HG03460 (cell line): Measurements from ENCODE around the gene TRIM59.

Experiments used
- ATAC-seq: cut with Tn5 transposase; IDR thresholded peaks from one replicate; pipeline ENCODE4 v1.9.1; 2021; ENCODE audit not compliant: unreplicated experiment

Gene TRIM59, protein sequence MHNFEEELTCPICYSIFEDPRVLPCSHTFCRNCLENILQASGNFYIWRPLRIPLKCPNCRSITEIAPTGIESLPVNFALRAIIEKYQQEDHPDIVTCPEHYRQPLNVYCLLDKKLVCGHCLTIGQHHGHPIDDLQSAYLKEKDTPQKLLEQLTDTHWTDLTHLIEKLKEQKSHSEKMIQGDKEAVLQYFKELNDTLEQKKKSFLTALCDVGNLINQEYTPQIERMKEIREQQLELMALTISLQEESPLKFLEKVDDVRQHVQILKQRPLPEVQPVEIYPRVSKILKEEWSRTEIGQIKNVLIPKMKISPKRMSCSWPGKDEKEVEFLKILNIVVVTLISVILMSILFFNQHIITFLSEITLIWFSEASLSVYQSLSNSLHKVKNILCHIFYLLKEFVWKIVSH

DNA sequence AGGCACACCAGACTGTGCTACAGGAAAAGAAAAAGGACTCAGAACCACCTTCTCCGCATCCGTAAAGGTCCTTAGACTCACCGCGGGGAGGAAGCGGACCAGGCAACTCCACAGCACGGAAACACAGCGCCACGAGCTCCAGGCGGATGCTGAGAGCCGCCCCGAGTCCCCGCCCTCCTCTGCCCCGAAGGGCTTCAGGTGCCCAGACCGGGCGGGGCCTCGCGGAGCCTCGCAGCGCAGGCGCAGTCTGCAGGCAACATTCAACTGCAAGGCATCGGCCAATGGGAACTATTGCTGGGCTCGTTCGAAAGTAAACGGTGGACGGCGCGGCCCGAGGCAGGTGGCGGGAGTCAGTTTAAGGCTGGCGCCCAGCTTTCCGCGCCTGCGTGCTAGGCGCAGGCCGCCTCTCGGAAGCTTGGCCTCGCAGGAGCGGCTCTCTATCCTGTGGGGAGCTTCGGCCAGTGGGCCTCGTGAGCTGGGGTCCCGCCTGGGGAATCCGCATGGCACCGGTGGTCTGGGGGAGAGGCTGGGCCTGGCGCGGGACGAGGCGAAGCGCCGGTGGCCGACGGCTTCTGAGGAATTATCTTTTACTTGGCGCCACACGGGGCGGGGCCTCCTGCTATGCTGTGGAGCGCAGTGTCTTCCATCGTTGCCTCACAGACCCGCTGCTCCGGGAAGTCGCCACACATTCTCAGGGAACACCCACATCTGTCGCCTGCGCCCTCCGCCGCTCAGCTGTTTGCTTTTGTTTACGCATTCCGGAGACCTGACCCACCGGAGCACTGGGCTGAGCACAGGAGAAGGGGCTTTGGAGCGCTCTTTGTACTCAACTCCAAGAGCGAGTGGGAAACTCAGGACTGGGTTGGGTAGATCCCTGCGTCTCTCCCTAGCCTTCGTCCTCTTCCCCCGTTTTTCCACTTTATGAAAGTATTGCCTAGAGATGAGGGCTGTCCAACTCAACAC is at the start of gene TRIM59:
Gene TRIM59 (minus strand): TSS at position 151 of the 963 bp plus-strand sequence. CDS start 10,603 bp downstream, outside the sequence.
- ATAC-seq, result peak; percentile 94

DNA sequence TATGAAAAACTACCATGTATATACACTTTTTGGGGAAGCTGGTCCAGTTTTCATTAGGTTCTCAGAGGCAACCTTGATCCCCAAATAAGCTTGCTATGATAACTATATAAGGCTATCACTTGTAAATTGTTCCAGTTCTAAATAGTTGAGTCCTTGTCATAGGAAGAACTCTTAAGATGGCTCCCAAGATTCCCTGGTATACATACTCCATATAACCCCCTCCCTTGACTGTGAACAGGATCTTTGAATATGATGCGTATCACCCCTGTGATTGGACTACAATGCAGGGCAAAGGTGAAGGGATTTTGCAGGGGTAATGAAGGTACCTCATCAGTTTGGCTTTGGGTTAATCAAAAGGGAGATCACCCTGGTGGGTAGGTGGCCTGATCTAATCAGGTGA is 48.6 kb upstream of the TRIM59 start:
- ATAC-seq, result no peak

DNA sequence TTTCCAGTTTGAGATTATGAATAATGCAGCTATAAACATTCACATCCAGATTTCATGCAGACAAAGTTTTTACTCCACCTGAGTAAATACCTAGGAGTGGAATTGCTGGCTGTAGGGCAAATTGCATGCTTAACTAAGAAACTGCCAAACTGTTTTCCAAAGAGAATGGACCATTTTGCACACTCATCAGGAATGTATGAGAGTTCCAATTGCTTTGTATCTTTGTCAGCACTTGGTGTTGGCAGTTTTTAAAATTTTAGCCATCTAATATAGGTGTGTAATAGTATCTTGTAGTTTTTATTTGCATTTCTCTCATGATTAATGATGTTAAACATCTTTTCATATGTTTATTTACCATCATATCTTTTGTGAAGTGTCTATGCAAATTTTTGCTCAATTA is 40.6 kb upstream of the TRIM59 start:
- no peak for ATAC-seq

DNA sequence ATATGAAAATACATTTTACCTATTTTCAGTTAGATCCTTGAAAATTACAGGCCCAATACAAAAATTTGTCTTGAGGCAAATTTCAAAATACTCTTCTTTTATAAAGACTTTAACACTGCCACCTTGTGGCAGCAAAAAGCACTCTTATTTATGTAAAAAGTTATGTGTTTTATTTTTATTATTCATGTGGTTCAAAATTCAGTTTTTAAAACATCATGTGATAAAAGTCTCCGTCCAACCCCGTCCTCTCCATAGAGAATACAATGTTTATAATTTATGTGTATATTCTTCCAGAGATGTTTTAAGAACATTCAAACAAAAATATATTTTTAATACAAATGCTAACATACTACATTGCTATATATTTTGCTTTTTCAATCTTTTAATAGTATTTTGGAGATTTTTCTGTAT is 36.9 kb upstream of the TRIM59 start:
- ATAC-seq, result no peak

DNA sequence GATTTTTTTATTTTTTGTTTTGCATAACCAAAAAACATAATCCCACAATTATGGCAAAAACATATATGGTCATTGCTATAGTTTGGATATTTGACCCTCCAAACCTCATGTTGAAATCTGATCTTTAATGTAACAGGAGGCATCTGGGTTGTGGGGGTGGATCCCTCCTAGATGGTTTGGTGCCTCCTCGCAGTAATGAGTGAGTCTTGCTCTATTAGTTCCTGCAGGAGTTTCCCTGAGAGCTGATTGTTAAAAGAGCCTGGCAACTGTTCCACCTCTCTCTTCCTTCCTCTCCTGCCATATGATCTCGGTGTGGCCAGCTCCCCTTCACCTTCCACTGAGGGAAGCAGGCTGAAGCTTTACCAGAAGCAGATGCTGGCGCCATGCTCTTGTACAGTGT is 33.2 kb upstream of the TRIM59 start:
- no peak for ATAC-seq

DNA sequence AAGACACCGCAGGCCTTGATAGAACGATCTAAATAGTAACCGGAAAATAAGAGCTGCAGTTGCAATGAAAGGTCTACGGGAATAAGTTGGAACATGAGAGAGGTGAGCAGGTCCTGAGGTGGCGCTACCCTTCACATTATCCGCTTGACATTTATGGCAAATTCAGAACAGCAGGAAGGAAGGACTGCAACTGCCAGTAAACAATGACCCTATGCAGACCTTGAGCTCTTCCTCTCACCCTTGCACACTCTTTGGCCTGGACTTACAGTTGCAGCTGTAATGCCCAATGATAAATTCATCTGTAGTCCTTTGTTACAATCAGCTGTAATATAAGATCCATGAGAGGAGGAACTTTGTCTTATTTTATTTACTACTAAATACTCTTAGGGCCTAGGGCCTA is 32.3 kb upstream of the TRIM59 start:
- no peak for ATAC-seq

DNA sequence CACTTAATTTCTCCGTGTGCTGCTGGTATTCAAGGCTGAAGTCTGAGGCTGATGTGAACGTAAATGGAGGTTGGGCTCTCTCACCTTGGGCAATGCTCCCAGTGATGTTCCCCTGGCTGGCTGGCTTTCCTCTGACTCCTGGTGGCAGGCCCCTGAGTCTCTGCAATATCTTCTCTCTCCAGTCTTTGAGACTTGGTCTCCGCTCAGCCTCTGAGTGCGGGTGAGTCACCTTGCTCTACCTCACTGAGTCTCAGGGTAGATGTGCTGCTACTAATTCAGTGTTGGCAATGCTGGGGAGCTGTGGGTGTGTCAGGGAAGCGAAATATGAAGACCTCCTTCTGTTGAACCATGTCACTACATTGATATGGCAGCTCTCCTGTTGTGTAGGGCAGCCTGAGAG is 31.3 kb upstream of the TRIM59 start:
- ATAC-seq, result no peak

DNA sequence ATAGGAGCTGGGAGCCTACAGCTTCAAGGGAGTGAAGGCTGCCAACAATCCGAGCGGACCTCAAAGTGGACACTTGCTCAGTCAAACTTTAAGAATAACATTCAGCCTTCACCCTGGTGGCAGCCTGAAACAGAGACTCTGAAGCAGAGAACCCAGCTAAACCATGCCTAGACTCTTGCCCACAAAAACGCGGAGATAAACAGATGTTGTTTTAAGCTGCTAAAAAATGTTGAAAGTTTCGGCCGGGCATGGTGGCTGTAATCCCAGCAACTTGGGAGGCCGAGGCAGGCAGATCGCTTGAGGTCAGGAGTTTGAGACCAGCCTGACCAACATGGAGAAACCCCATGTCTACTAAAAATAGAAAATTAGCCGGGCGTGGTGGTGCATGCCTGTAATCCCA is 29.8 kb upstream of the TRIM59 start:
- ATAC-seq, result no peak

DNA sequence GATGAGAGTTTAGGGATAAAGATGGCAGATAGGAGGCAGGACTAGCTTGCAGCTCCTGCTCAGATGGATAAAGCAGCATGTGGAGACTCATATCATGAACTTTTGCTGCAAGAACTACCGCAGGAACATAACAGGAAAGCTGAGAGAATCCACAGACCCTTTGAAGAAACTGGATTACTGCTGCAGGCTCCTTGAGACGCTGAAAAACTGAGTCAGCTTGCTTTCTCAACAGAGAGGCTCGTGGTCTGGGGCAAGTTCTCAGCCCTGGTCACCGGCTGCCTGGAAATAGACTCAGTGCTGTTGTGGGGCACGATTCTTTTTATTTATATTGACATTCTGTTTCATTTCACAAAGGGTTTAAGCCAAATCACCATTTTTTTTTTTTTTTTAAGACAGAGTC is 28.8 kb upstream of the TRIM59 start:
- ATAC-seq, result no peak

DNA sequence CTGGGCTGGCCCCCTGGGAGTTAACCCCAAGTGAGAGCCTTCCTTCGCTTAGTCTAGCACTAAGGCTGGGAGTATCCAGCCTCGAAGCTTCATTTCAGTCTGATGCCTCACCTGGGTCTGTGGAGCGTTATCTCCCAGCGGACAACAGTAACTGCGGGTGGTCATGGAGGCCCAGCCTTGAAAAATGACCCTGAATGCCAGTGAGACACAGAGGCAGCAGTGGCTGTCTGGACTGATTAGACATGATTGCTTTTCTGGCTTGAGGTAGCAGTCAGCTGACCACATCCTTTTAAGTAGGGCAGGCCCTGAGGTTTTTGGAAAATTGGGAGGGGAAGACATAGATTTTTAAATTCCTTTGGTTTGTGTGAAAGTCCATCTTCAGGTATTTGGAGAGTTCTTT is 28.2 kb upstream of the TRIM59 start:
- no peak for ATAC-seq

DNA sequence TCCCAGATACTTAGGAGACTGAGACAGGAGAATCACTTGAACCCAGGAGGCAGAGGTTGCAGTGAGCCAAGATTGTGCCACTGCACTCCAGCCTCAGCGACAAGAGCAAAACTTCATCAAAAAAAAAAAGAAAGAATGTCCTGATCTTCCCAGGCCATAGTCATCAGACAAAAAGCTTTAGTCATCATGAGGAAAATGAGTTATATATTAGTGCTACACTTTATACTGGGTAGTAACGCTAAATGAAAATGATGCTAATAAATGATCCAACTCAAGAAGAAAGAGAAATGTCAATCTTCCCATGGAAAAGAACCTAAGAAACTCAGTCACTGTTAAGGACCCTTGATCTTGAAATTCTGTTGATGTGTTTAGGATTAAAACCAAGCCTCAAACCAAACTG is 26.3 kb upstream of the TRIM59 start:
- no peak for ATAC-seq

DNA sequence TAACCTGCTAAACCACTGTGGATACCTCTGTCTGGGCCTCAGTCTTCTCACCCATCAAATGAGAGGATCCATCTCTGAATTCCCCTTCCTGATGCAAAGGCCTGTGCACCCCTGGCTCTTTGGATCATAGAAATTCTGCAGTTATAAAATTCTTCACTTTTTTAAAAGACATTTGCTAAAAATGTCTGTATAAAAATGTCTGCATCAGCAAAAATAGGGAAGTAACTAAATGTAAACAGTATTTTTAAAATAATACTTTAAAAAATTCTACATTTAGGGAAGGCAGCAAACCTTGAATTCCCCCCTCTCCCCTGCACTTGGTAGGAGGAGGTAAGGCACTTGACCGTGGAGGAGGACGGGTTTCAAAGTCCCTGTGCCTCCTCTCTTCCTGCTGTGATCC is 25.6 kb upstream of the TRIM59 start:
- ATAC-seq, result no peak

DNA sequence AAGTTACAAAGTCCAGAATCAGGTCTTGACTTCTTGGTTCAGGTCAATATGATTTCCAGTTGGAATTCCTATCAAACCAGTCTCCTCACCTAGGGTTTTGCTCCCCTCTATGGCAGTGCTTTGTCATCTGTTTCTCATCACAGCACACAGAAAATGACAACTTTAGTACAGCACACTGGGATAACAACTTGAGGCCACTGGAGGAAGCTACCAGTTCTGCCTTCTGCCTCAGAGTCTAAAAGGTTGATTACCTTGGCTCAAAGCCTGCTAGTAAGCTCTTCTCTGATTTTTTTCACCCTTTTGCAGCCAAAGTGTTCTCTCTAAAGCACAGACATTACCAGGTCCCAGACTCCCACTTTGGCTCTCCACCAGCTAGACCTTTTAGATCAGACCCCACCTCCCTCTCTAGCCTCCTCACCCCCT is 24.8 kb upstream of the TRIM59 start:
- ATAC-seq, result no peak

DNA sequence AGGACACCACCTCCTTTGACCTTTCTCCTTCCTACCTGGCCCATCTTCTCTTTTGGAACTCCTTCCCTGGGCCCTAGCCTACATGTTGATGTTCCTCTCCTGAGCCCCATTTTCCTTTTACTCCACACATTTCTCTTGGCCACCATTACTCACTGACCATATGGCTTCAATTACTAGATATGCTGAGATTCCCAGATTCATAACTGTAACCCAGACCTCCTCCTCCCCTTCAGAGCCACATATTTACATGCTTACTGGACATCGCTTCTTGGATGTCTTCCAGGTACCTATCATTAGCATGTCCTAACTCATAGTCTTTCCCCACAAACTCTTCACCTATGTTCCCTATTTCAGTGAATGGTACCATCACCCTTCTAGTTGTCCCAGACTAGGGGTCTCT is 24.4 kb upstream of the TRIM59 start:
- no peak for ATAC-seq

DNA sequence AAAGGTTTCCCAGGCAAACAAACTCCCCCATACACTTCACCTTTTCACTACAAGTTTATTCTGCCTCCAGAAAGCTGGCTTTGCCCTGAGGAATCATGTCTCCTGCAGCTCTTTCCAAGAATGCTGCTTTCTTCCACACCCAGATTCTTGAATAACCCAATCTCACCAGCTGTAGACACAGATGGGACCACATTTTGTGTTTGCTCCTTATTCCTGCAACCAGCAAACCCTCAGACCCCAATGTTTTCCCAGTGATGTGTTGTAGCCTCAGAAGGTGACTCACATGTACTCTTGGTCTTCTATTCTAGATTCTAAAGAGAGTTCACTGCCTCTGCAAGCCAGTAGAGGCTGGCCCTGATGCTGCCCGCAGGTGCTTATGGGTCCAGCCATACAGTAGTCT is 23.6 kb upstream of the TRIM59 start:
- no peak for ATAC-seq

DNA sequence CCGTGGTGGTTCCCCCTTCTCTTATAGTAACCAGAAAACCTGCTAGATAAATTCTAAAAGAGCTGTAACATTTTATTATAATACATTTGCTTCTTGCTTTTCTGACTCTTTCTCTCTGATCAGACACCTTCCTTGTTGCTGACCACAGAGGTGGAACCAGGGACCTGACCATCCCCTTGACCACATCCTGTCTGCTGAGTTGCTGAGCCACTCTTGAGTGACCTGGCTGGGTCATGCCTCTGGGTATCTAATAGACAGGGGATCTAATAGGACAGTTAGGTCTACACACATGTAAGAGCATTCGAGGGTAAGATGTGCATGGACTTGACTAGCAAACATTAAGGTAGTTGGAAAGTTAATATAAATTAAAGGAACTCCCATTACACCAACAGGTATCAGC is 22.8 kb upstream of the TRIM59 start:
- peak; percentile 79 for ATAC-seq

DNA sequence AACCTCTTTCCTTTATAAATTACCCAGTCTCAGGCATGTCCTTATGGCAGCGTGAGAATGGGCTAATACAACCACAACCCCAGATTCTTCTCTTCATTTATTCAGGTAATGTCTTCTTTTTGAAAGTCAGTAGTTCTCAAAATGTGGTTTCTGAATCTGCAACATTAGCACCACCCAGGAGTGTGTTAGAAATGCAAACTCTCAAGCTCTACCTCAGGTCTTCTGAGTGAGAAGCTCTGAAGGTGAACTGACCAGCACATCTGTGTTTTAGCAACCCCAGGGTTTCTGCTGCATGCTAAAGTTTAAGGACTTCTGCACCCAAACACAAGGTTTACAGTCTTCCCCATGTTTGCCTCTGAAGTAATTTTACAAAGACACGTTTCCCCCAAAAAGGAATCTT is 22.3 kb upstream of the TRIM59 start:
- ATAC-seq, result no peak

DNA sequence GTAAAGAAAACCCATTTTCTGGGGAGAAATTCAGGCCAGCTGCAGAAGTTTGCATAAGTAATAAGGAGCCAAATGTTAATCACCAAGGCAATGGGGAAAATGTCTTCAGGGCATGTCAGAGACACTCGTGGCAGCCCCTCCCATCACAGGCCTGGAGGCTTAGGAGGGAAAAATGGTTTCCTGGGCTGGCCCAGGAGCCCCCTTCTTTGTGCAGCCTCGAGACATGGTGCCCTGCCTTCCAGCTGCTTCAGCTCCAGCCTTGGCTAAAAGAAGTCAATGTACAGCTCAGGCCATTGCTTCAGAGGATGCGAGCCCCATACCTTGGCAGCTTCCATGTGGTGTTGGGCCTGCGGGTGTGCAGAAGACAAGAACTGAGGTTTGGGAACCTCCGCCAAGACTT is 20.6 kb upstream of the TRIM59 start:
- no peak for ATAC-seq

DNA sequence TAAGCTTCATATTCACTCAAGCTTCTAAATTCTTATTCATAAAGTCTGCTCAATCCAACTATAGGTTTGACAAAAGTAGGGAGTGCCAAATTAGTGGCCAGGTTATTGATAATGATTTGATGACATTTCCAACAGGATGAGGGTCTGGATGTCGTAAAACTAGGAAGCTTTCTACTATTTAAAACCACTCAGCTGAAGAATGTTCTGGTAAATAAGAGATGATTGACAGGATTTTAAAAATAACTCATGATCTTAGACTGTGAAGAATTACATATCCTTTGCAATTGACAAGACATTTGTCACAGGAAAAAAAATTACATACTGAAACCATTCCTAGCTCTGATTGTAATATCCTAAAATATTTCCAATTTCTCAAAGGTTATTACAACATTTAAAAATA is 15.4 kb upstream of the TRIM59 start:
- ATAC-seq, result no peak

DNA sequence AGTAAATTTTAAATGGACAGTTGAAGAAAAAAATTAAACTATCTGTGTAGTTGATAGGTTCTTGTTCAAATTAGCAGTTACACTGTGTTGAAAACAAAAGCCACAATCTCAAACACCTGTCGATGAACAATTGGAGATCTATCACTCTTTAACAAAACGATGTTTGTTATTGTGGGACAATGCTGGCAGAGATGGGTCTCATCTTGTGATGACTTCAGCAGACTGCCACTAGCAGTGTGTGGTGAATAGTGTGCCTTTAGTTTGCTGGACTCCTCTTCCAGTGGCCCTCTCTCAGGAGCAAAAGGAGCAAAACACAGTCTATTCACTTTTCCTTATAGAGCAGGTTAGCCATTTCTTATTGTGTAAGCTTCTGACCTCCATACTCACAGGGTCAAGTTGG is 14.7 kb upstream of the TRIM59 start:
- ATAC-seq, result no peak

DNA sequence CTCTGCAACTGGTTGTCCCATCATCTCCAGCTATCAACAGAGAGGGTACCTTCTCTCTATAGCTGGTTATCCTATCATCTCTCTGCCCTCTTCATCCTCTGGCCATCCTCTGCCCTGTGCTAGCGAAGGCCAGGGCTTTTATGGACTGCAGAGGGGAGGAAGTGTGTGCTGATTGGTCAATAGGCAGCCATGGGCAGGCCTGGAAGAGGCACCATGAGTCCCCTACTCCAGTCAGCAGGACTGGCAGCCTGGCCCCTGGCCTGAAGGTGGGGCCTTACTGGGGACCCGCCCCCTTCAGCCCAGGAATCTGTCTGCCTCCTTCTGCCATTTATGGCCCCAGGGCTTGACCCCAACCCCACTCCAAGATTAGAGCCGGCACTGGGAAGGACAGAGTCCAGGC is 10.4 kb upstream of the TRIM59 start:
- ATAC-seq, result no peak

DNA sequence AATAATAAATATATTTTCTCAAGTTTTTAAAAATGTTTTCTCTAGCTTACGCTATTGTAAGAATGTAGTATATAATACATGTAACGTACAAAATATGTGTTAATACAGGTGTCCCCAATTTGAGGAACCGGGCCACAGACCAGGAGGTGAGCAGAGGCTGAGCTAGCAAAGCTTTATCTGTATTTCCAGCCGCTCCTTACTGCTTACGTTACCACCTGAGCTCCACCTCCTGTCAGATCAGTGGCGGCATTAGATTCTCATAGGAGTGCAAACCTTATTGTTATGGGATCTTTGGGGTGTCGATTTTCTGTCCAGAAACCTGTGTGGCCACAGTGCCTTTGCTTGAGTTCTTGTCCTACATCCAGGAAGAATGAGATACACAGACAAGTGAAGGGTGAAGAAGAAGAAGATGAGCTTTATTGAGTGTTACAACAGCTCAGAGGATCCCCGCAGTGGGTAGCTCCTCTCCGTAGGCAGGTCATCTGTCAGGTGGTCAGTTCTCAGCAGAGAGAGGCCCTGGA is 9.9 kb upstream of the TRIM59 start:
- ATAC-seq, result no peak
